Purkinje cell (primary cell): ENCODE data around the gene ATMIN. TPM values are rescaled to one million over a fixed set of nuclear protein-coding genes. Genes with fewer than 3 reads are reported as not detected.

Experiments used
- polyA plus RNA-seq: library from polyadenylated mRNA; unstranded; fragments of >200 nt; fragmentation: Nextera tagmentation; gene quantifications from 2 replicates; pipeline ENCODE4 v1.2.1, GENCODE V29; 2014

The ATMIN gene, protein sequence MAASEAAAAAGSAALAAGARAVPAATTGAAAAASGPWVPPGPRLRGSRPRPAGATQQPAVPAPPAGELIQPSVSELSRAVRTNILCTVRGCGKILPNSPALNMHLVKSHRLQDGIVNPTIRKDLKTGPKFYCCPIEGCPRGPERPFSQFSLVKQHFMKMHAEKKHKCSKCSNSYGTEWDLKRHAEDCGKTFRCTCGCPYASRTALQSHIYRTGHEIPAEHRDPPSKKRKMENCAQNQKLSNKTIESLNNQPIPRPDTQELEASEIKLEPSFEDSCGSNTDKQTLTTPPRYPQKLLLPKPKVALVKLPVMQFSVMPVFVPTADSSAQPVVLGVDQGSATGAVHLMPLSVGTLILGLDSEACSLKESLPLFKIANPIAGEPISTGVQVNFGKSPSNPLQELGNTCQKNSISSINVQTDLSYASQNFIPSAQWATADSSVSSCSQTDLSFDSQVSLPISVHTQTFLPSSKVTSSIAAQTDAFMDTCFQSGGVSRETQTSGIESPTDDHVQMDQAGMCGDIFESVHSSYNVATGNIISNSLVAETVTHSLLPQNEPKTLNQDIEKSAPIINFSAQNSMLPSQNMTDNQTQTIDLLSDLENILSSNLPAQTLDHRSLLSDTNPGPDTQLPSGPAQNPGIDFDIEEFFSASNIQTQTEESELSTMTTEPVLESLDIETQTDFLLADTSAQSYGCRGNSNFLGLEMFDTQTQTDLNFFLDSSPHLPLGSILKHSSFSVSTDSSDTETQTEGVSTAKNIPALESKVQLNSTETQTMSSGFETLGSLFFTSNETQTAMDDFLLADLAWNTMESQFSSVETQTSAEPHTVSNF
- 17.2 and 20.6 TPM in 2 replicates for polyA plus RNA-seq

DNA sequence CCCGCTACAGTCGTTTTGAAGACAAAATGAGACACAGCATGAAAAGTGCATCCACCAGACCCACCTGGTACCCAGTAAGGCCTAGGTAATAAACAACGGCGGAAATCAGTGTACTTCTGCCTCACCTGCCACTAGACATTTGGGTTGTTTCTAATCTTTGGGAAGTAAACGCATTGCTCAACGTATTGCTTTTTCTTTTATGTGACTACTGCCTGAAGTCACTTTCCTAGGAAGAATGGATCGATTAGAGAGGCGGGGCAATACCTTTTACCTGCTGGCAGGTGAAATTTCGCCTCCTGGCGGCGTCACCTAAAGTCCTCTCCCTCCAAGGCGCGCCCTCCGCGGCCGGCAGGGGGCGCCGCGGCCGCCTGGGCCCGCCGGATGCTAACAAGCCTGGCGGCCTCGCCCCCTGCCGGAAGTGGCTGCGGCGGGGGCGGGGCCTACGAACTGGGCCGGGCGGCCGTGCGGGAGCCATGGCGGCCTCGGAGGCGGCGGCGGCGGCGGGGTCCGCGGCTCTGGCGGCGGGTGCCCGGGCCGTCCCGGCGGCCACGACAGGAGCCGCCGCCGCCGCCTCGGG lies at the start of gene ATMIN:
Gene ATMIN, plus strand, starts transcription at position 445 of the 577 bp plus-strand sequence. Its CDS starts 29 bp downstream, at position 474.

DNA sequence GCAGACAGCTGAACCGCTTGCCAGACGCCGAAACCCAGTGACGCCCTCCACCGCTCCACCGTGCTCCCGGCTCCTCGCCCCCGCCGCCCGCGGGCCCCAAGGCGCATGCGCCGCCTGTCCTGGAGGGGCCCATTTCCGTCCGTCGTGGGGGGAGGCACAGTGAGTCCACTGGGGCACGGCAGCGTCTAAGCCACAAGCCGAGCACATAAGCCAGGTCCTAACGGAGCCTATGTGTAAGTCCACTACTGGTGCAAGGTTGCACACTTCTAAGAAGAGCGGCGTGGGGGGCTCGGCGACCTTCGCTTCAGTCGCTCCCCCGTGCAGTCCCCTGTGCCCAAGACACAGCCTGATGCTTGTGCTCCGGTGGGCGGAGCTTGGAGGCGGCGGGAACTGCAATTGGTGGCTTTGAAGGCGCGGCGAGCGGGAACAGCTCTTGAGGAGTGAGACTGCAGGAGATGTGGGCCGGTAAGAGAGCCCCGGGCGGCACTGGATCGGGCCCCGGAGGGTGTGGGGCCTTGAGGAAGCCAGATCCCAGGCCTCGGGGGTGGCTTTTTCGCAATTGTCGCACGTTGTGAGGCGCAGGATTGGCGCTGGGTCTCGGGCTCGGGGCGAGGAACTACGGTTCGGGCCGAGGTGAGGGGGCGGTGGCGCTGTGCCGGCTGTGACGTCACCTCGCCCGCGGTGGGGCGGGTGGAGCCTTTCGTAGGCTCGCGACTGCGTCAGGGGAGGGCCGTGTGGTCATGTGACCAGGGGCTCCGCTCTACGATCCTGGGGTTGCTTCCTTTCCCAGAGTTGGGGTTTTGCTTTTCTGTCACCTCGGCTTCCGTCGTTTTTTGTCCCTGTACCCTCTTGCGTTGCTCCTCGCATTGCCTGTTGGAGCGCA lies 28.6 kb upstream of the ATMIN start, which contains the start of the genes CENPN and CMC2:
Gene CENPN, plus strand, starts transcription at position 402 of the 883 bp plus-strand sequence. CDS start 4,726 bp downstream, outside the sequence.
Gene CMC2, minus strand, starts transcription at position 73 of the 883 bp plus-strand sequence. CDS start 9,491 bp downstream, outside the sequence.

DNA sequence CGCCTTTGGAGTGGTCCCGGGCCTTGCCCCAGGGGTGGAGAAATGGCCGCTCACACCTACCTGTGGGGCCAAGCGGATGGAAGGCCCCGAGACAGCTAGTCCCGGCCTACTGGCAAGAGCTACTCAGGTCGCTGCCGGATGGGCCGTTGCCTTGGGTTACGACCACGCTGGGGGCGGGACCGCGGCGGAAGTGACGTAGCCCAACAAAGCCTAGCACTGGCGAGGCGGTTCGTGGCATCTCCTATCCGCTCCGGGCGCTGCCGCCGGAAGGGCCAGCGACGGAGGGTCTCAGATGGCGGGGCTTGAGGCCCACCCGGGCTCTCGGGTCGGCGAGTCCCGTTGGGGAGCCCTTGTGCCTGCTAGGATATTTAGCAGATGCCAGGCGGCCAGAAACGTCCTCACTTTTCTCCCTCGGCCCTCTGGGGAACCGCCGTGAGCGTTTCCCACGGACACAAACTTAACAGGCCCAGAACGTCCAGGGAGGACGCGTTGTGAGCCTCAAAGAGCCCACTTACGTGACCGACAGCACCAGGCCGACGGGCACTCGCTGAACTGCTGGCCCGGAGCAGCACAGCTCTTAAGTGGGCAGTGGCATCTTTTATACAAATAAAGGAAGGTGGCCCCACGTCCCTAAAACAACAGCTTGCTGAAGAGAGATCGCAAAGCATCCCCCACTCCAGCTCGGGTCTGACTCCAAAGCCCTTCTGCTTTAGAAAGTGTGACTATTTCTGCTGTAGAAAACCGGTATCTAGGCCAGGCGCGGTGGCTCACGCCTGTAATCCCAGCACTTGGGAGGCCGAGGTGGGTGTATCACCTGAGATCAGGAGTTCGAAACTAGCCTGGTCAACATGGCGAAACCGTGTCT lies 41.7 kb downstream of the ATMIN start, which contains the start of gene C16orf46:
Gene C16orf46, minus strand, starts transcription at position 163 of the 865 bp plus-strand sequence. CDS start 13,283 bp downstream, outside the sequence.

DNA sequence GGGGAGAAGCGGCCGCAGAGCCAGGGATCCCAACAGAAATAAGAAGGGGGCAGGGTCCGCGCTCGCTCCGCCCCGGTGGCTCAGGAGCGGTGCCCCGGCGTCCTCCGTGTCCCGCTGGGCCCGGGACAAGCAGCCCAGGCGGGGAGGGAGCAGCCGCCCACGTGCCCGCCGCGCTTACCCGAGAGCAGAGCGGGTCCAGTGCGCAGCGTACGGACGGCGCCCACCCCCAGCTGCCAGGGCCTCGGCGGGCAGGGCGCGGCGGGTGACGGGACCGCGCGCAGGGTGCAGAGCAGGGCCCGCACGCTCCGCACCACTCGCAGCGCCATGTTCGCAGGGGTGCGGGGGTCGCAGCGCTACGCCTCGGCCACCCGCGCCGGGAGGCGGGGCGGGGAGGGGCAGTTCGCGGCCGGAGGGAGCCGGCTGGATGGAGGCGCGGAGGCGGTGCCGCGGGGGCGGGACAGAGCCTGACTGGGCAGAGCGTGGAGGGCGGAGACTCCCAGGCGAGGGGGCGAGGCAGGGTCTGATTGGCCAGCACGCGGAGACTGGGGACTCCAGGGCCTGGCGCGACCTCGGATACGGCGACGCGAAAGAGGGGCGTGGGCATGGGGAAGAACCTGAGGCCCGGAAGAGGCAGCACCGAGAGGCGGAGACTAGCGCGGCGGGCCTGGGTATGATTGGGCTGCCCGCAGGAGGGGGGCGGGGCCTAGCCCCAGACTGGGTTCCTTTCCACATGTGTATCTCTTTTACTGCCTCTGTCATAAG lies 60.5 kb downstream of the ATMIN start, which contains the start of gene GCSH:
Gene GCSH, minus strand, starts transcription at position 443 of the 762 bp plus-strand sequence. Its CDS starts 117 bp downstream, at position 326.

Other genes starting within 250 kb of the ATMIN start
- gene CDYL2, start 231.2 kb upstream of the ATMIN start, polyA plus RNA-seq: 4.3 and 5.6 TPM in 2 replicates
- 300 and 316 TPM in 2 replicates for gene CMC2, start 29.0 kb upstream of the ATMIN start, polyA plus RNA-seq
- 1.9 and 8.0 TPM in 2 replicates for gene CENPN, start 28.6 kb upstream of the ATMIN start, polyA plus RNA-seq
- gene C16orf46, start 41.4 kb downstream of the ATMIN start, polyA plus RNA-seq: 3.2 and 5.8 TPM in 2 replicates
- gene GCSH, start 60.6 kb downstream of the ATMIN start, polyA plus RNA-seq: 67.2 and 114 TPM in 2 replicates
- gene BCO1, start 202.8 kb downstream of the ATMIN start, polyA plus RNA-seq: 0.19 TPM in 1 of 2 replicates, not detected in the other